Heart right ventricle (tissue), 16 donors: ENCODE measurements around the gene PHACTR2. TPM values are rescaled to one million over a fixed set of nuclear protein-coding genes. Genes with fewer than 3 reads are reported as not detected.

Experiments used
- ATAC-seq, 8 donors: fragments of 200-7000 bp; cut with Tn5 transposase; one replicate each; pipeline ENCODE4 v1.9.1; 2020; ENCODE audit warnings: mild to moderate bottlenecking in 8 of 8, moderate library complexity in 8 of 8, moderate number of reproducible peaks in 1 of 8
- DNase-seq, 2 donors: peaks; one replicate each; pipeline ENCODE4 v3.0.0-alpha.2; 2020
- H3K27ac ChIP-seq, 10 donors: fragments of 200-600 bp; sonication (generic) in 2 of 10; one replicate each; pipeline versions ENCODE4 v1.5.0 to v1.8.0; 2020 to 2022; ENCODE audit warnings: mild to moderate bottlenecking in 3 of 10
- H3K27me3 ChIP-seq, 7 donors: fragments of 200-600 bp; one replicate each; pipeline ENCODE4 v1.8.0; 2021 to 2022; ENCODE audit warnings: mild to moderate bottlenecking in 2 of 7
- H3K36me3 ChIP-seq, 9 donors: fragments of 200-600 bp; sonication (generic) in 1 of 9; one replicate each; pipeline versions ENCODE4 v1.5.0 to v1.8.0; 2020 to 2022; ENCODE audit warnings: mild to moderate bottlenecking in 2 of 9
- H3K4me1 ChIP-seq, 9 donors: fragments of 200-600 bp; sonication (generic) in 1 of 9; one replicate each; pipeline versions ENCODE4 v1.5.0 to v1.8.0; 2020 to 2022; ENCODE audit warnings: mild to moderate bottlenecking in 4 of 9
- H3K4me3 ChIP-seq, 10 donors: fragments of 200-600 bp; sonication (generic) in 2 of 10; one replicate each; pipeline versions ENCODE4 v1.5.0 to v1.8.0; 2020 to 2022; ENCODE audit warnings: mild to moderate bottlenecking in 7 of 10, moderate library complexity in 2 of 10
- H3K9me3 ChIP-seq, 11 donors: fragments of 200-600 bp in 10 of 11; sonication (generic) in 2 of 11; one replicate each; pipeline versions ENCODE4 v1.5.0 to v1.8.0; 2013 to 2022; ENCODE audit warnings: mild to moderate bottlenecking in 2 of 11, control low read depth in 1 of 11, moderate library complexity in 1 of 11
- WGBS, 2 donors: extraction: QIAGEN DNeasy Blood & Tissue Kit; methylation state at CpG; one replicate each; pipeline ENCODE4 v1.1.7; 2013; ENCODE audit warnings: inconsistent platforms in 1 of 2; 5-methylcytosine and 5-hydroxymethylcytosine counted together
- intact Hi-C, 10 donors: fragments of 100-400 bp; cut with DNase I; formaldehyde crosslinking; loops; one replicate each; pipeline versions ENCODE4 v1.11.1 to v1.14.2; 2022
- polyA plus RNA-seq, 2 donors: library from polyadenylated mRNA; stranded (reverse); fragments of 200-250 nt; gene quantifications; one replicate each; pipeline ENCODE4 v1.2.3, GENCODE V29; 2013
- total RNA-seq, 10 donors: library from RNA; stranded (reverse); fragmentation: NEBNext Ultra II Directional in 3 of 10; extraction: Animal tissue kit (Norgen Biotek cat#: 25700) in 3 of 10; gene quantifications; one replicate each; pipeline versions ENCODE4 v1.2.1 to v1.2.4, GENCODE V29; 2021 to 2023
- TF ChIP-seq, protein P1 (sequence below), 9 donors: fragments of 200-600 bp; sonication (generic) in 2 of 9; IDR thresholded peaks; one replicate each; pipeline versions ENCODE4 v1.5.0 to v1.8.0; 2021 to 2022; ENCODE audit warnings: antibody characterized with exemption in 9 of 9, mild to moderate bottlenecking in 5 of 9, moderate library complexity in 1 of 9
- donor health status: Arrhythmogenic right ventricular cardiomyopathy.
- donor health status: ischemic (EF 13 %, LVEDD 7.1; RV severe dilation, severe dysfunction).
- donor health status: healthy with polysubstance abuse.
- donor health status: DM: no; HTN: yes; CAD: no.
- donor health status: DM: no; HTN: no; CAD: no.
- donor health status: ischemic (EF 25% LVEDD 6.9; RV normal size, moderate dysfunction).
- donor health status: ischemic (EF 25% LVEDD 5.7; RV mildly dilated, moderate dysfunction).
- donor health status: healthy.
- donor health status: DM: yes; HTN: yes; CAD: no.
- donor health status: Ischemic cardiomyopathy.
- donor health status: ischemic (EF 35%, LVEDD 5.7; RV mildly dilated, moderate dysfunction).
- donor health status: nonischemic (EF 11% LVEDD 7.7; RV severe dilation, severe dysfunction).
- donor health status: DM: yes; HTN: yes; CAD: no.
- donor health status: PGD.
- donor health status: ischemic (EF 29% LVEDD 5.4; RV normal size, mild dysfunction).
- donor health status: nonischemic (EF 23%, LVEDD 6.1; RV moderate dilation, normal function).

The PHACTR2 gene
- total and polyA plus RNA-seq, 12 donors, result 6.5 to 96.3 (median 70.2) TPM

DNA sequence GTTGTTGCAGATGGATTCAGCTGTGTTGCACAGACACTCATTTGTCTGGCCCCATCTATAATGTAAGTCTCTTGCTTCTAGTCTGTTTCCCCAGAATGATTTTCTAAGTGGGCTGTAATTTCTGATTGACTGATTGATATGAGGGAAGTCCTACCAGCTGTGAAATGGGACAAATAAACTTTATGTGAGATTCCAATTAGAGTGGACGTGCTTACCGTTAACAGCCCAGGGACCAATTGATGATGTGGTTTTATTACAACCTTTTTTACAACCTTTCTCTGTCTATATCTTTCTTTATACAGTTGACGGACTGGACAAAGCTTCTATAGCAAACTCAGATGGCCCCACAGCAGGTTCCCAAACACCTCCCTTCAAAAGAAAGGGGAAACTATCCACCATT, 33.9 kb downstream of the PHACTR2 start:
- intact Hi-C loops, result no loop called here
- 91 to 96% methylated on average over 3 of the region's 3 CpGs for WGBS, 2 donors
- Histone ChIP-seq H3K4me3 (no peak overlapping the region), H3K4me1 (peaks cover 0 to 62% (median 9%) of the 10 kb centered on the region in 9 donors), H3K27ac (no peak overlapping the region), H3K27me3 (no peaks in the 10 kb centered on the region), H3K36me3 (peaks cover 0 to 42% (median 0%) of the 10 kb centered on the region in 9 donors), H3K9me3 (peaks cover 0 to 9% (median 0%) of the 10 kb centered on the region in 11 donors)
- ATAC-seq (no peak), DNase-seq (no peak)
- TF ChIP-seq, protein P1, sequence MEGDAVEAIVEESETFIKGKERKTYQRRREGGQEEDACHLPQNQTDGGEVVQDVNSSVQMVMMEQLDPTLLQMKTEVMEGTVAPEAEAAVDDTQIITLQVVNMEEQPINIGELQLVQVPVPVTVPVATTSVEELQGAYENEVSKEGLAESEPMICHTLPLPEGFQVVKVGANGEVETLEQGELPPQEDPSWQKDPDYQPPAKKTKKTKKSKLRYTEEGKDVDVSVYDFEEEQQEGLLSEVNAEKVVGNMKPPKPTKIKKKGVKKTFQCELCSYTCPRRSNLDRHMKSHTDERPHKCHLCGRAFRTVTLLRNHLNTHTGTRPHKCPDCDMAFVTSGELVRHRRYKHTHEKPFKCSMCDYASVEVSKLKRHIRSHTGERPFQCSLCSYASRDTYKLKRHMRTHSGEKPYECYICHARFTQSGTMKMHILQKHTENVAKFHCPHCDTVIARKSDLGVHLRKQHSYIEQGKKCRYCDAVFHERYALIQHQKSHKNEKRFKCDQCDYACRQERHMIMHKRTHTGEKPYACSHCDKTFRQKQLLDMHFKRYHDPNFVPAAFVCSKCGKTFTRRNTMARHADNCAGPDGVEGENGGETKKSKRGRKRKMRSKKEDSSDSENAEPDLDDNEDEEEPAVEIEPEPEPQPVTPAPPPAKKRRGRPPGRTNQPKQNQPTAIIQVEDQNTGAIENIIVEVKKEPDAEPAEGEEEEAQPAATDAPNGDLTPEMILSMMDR (IDR thresholded peaks at IDR 0.05), result no peak

DNA sequence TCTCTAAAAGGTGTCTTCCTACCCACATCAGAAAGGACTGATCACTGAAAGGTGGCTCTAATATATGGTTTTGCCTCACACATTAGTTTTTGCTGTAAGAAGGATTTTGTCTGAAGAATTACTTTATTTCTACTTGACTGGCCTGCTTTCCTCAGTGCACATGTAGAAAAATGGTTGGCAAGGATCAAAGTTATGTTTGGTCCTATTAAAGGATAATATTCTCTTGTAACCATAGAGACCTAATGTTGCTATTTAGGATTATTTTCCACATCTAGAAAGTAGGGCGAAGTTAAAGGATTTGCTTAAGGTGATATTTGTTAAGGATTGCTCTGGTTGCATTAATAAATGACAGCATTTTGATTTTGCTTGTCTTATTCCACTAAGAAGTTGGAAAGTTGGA, 40.7 kb downstream of the PHACTR2 start:
- no peaks in the 10 kb centered on the region for H3K27me3 ChIP-seq
- no peak for DNase-seq
- intact Hi-C loops, result no loop called here
- ATAC-seq, result peak in 1 of 8 donors; percentile 27
- WGBS, 2 donors, result 65 to 76% methylated on average over 1 of the region's 1 CpG
- H3K9me3 ChIP-seq, result no peaks in the 10 kb centered on the region
- TF ChIP-seq, protein P1 (IDR thresholded peaks at IDR 0.05), result no peak
- H3K27ac ChIP-seq, result peak overlapping the region in 3 of 10 donors; percentile 10 to 37 (median 21)
- H3K4me3 ChIP-seq, result no peak overlapping the region
- H3K36me3 ChIP-seq, result peaks cover 0 to 62% (median 7%) of the 10 kb centered on the region in 9 donors
- H3K4me1 ChIP-seq, result peaks cover 0 to 21% (median 5%) of the 10 kb centered on the region in 9 donors

GRCh38 chr6:143721642-143722041, 43.9 kb downstream of the PHACTR2 start:
- Histone ChIP-seq H3K4me1 (peaks cover 0 to 7% (median 5%) of the 10 kb centered on the region in 9 donors), H3K27me3 (no peaks in the 10 kb centered on the region), H3K36me3 (peaks cover 0 to 61% (median 7%) of the 10 kb centered on the region in 9 donors), H3K4me3 (no peak overlapping the region), H3K9me3 (no peaks in the 10 kb centered on the region), H3K27ac (no peak overlapping the region)
- DNase-seq (no peak), ATAC-seq (peak in 1 of 8 donors; percentile 77)
- intact Hi-C loops, result no loop called here
- TF ChIP-seq, protein P1 (IDR thresholded peaks at IDR 0.05), result peak in 1 of 9 donors; percentile 1

DNA sequence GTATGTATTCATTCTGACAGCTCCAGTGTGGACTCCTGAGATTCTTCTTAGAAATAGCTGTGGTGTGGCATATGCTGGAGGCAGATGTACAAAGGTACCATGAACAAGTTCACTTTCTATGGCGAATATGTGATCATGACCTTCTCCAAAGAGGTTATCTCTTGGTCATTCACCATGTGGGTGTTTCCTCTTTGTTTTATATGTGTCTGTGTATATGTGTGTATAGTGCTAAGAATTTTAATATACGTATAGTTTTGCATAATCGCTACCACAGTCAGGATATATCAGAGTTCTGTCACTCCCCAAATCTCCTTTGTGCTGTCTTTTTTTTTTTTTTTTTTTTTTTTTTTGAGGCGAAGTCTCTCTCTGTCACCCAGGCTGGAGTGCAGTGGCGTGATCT, 47.1 kb downstream of the PHACTR2 start:
- ATAC-seq, result no peak
- DNase-seq, result no peak
- Histone ChIP-seq H3K27ac (peak overlapping the region in 1 of 10 donors; percentile 22), H3K4me1 (peaks cover 0 to 7% (median 0%) of the 10 kb centered on the region in 9 donors), H3K4me3 (no peak overlapping the region), H3K9me3 (peaks cover 0 to 12% (median 0%) of the 10 kb centered on the region in 11 donors), H3K27me3 (no peaks in the 10 kb centered on the region), H3K36me3 (peaks cover 0 to 61% (median 7%) of the 10 kb centered on the region in 9 donors)
- TF ChIP-seq, protein P1 (IDR thresholded peaks at IDR 0.05), result no peak
- 93 to 99% methylated on average over 4 to 5 of the region's 5 CpGs for WGBS, 2 donors
- intact Hi-C loops, result no loop called here
